HG02885 (cell line): ENCODE measurements around the gene AP4M1.
"Not testable (repeated sequence)": the region's sequence is repeated elsewhere in the genome, so short reads cannot be mapped to it uniquely, and the experiment has no call there.

Experiments used
- ATAC-seq: cut with Tn5 transposase; IDR thresholded peaks from one replicate; pipeline ENCODE4 v1.9.1; 2021; ENCODE audit warnings: mild to moderate bottlenecking; ENCODE audit not compliant: unreplicated experiment, poor library complexity

AP4M1 gene

DNA sequence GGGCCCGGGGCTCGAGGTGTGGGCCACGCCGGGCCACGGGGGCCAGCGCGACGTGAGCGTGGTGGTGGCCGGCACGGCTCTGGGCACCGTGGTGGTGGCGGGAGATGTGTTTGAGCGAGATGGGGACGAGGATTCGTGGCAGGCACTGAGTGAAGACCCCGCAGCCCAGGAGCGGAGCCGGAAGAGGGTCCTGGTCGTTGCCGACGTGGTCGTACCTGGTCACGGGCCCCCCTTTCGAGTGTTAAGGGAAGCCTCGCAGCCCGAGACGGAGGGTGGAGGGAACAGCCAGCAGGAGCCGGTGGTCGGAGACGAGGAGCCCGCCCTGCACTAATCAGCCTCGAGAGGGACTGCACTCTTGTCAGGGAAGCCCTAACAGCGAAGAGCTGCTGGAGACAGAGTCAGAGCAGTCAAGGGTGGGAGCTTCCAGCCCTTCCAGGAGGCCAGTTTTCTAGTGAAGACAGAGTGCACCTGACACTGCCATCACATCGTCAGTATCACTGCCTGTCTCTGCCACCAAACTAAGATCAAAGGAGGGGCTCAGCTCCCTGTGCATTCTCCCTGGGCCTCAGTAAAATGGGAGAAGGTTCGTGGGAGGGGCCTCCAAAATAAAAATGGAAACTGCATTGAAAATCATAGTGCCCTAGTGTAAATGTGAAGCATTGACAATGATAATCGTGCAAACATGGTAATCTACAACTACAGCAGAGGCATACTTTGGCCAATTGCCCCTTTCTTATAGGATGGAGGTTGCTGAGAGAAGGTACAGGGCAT, 26.6 kb downstream of the AP4M1 start:
- ATAC-seq, result no peak

- ATAC-seq, result no peak
Measured at GRCh38 chr7:100128637-100128963, 27.2 kb downstream of the AP4M1 start.

DNA sequence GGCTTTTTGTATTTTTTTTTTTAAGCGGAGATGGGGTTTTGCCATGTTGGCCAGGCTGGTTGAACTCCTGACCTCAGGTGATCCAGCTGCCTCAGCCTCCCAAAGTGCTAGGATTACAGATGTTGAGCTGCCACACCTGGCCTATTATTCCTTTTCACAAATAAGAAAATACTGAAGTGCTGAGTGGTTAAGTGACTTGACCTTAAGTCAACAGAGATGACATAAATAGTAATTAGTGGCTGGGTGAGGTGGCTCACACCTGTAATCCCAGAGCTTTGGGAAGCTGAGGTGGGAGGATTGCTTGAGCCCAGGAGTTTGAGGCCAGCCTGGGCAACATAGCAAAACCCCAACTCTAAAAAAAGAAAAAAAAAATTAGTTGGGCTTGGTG, 28.8 kb downstream of the AP4M1 start:
- ATAC-seq, result not testable (repeated sequence)

- no peak for ATAC-seq
Measured at GRCh38 chr7:100130608-100131453, 29.4 kb downstream of the AP4M1 start.

- no peak for ATAC-seq
Measured at GRCh38 chr7:100132126-100132525, 30.7 kb downstream of the AP4M1 start.

- peak; percentile 77 for ATAC-seq
Measured at GRCh38 chr7:100132697-100133151, 31.3 kb downstream of the AP4M1 start.

GRCh38 chr7:100137851-100138760, 36.7 kb downstream of the AP4M1 start:
- ATAC-seq, result no peak

DNA sequence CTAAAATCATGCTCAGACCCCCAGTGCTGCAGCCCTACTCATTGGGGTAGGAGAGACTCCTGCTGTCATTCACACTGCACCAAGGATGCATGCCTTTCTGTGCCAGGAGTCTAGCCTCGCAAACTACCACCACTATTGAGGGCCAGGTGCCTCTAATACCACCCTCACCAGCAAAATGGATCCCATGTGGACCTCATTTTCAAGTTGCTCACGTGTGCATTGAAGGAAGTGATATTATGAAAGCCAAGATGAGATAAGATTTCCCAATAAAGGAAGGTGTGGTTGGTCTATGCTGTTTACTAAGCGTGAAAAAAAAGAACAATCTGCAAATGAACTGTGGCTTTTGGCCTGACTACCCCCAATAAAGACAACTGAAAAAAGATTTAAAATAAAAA, 40.1 kb downstream of the AP4M1 start:
- ATAC-seq, result no peak

- ATAC-seq, result no peak
Measured at GRCh38 chr7:100142461-100142860, 41.0 kb downstream of the AP4M1 start.

GRCh38 chr7:100146350-100146749, 44.9 kb downstream of the AP4M1 start:
- not testable (repeated sequence) for ATAC-seq

- ATAC-seq, result no peak
Measured at GRCh38 chr7:100147278-100147677, 45.8 kb downstream of the AP4M1 start.

DNA sequence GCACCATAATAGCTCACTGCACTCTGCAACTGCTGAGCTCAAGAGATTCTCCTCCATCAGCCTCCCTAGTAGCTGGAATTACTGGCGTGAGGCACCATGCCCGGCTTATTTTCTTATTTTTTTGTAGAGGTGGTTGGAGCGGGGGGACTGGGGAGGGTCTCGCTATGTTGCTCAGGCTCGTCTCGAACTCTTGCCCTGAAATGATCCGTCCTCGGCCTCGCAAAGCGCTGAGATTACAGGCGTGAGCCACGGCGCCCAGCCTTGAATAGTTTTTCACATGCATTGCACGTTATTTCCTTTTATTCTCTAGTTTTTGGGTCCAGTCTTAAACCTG, 46.7 kb downstream of the AP4M1 start:
- ATAC-seq, result no peak

DNA sequence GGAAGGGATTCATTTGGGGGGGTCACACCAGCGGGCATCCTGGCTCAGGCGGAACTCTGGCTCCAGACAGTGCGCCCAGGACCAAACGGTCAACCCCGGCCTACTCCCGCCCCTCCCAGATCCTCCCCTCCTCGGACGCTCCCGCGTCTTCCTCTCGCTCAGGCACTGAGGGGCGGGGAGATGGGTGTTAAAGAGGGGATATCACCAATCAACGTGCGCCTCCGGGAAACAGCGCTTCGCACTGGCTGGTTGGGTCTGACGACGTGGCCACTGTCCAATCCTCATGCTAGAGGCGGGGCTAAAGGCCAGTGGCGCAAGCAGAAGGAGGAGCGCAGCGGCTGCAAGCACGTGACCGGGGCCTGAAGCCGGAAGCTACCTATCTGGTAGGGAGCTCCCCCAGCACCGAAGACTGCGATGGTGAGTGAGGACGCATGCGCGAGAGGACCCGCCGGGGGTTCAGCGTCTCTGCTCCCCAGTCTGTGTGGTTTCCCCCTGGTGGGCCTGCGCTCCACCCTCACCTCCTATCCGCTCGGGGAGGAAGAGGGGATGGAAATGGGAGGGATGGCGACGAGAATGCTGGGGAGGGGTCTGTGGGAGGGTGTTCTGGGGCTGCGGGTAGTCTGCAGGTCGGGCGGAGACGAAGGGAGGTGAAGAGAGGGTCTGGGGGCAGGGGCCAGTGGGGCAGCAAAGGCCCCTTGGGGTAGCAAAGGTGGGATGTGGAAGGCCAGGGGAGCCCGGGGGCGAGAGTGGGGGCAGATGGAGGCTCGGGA, 47.3 kb downstream of the AP4M1 start, which contains the start of gene LAMTOR4:
TSS of gene LAMTOR4 (plus strand) at position 360 of the 770 bp plus-strand sequence. CDS start at position 415, 55 bp downstream.
- peak; percentile 98 for ATAC-seq

DNA sequence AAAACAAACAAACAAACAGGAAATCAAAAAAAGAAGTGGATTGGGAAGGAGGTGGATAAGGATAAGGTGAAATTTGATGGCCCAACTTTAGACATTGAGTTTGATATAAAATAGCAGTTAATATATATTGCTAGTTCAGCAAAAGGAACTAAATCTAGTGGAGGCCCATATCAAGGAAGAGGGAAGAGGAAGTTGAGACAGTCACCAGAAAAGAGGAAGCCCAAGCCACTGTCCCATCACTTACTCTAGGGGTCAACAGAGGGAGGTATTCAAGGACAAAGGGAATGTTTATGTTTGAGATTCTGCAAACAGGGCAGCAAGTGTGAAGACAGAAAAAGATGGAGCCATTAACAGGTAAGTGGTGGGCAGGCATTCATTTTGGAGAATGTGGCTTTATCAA, 51.0 kb downstream of the AP4M1 start:
- ATAC-seq, result no peak

DNA sequence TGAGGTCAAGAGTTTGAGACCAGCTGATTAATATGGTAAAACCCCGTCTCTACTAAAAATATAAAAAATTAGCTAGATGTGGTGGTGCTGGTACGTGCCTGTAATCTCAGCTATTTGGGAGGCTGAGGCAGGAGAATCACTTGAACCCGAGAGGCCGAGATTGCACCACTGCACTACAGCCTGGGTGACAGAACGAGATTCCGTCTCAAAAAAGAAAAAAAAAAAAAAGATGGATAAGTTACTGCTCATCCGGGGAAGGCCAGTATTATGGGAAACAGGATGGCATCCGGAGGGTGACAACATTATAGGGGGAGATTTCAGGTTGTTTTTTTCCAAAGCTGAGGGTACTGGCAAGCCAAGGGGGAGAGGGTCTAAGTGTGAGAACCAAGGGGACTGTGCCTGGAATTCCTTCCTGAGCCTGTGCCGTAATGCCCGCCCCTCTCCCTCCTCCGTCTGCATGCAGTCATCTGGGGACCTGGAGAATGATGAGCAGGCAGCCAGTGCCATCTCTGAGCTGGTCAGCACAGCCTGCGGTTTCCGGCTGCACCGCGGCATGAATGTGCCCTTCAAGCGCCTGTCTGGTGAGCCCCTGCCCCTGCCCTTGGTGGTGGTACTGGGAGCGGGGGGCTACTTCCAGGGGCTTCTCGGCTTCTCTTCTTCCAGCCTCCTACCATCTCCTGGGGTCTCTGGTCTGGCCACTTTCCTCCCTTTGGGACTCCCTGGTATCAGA, 51.7 kb downstream of the AP4M1 start:
- ATAC-seq, result no peak

- ATAC-seq, result no peak
Measured at GRCh38 chr7:100153708-100154535, 52.5 kb downstream of the AP4M1 start.

- ATAC-seq, result no peak
Measured at GRCh38 chr7:100154651-100155491, 53.4 kb downstream of the AP4M1 start.
